Ovary (tissue), 3 donors: ENCODE results near the gene TRAF5.

Experiments
- CTCF ChIP-seq, 3 donors: fragments of 450-650 bp in 2 of 3; fragments of 200-600 bp in 1 of 3; IDR thresholded peaks; one replicate each; pipeline versions ENCODE4 v1.5.1 to v1.8.0; 2016 to 2022; ENCODE audit warnings: antibody characterized with exemption in 3 of 3, mild to moderate bottlenecking in 1 of 3
- EP300 ChIP-seq: sonication (generic); formaldehyde crosslinking; IDR thresholded peaks from one replicate; pipeline ENCODE4 v1.6.1; 2017; ENCODE audit warnings: antibody characterized with exemption
- donor health status: DM: no; HTN: no; CAD: no.

GRCh38 chr1:211338224-211338620 lies 11.6 kb downstream of the TRAF5 start:
- TF ChIP-seq CTCF (IDR thresholded peaks at IDR 0.05) (no peak), EP300 (no peak)
